HG03097 (cell line): ENCODE results near the gene CHAT.

ENCODE experiments used
- ATAC-seq: cut with Tn5 transposase; IDR thresholded peaks from one replicate; pipeline ENCODE4 v1.9.1; 2021; ENCODE audit not compliant: unreplicated experiment, low FRiP score

The CHAT gene

DNA sequence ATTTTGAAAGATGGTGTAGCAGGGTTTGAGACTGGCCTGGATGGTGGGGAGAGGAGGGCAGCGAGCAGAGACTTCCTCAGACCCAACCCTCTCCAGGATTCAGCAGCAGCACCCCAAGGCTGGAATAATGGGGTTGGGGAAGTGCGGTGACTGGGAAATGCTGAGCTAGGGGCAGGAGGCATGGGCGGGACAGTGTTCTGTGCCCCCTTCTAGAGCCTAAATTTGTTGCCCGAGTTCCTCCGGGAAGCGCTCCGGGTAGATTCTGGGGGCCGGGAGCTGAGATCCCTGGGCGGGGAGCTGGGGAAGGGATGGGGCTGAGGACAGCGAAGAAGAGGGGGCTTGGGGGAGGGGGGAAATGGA, at the start of gene CHAT:
CHAT (plus strand) TSS at position 156 of the 360 bp plus-strand sequence; CDS start at position 309, 153 bp downstream.
- no peak for ATAC-seq

DNA sequence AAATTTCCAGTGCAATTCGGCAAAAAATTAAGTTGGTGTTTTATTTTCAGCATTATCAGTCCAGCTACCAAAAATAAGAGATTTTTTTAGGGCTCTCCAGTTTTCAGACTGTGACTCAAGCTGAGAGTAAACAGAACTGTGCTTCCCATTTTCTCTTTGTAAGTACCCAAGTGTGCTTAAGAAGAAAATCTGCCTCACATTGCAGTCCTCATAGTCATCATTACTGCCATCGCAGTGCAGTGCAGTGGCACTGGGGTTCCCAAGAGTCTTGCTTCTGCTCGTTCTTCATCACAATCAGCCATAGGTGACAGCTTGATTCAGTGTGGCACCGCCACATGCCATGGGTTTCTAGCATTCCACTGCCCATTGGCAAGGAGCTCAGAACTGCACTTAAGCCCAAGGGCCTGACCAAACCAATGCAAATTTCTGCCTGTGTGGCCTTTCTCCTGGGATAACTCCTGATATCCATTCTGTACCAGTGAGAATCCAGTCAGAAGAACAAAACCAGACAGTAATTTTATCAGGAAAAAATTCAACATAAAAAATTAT, 49.3 kb upstream of the CHAT start:
- ATAC-seq: no peak

DNA sequence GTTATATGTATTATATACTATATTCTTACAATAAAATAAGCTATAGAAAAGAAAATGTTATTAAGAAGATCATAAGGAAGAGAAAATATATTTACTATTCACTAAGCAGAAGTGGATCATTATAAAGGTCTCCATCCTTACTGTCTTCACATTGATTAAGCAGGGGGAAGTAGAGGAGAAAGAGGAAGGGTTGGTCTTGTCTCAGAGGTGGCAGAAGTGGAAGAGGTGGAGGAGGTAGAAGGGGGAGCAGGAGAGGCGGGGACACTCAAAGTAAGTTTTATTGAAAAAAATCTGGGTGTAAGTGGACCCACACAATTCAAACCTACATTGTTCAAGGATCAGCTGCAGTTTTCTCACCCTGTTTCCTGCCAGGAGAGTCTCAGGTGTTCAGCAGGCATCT, 46.0 kb upstream of the CHAT start:
- ATAC-seq: no peak

DNA sequence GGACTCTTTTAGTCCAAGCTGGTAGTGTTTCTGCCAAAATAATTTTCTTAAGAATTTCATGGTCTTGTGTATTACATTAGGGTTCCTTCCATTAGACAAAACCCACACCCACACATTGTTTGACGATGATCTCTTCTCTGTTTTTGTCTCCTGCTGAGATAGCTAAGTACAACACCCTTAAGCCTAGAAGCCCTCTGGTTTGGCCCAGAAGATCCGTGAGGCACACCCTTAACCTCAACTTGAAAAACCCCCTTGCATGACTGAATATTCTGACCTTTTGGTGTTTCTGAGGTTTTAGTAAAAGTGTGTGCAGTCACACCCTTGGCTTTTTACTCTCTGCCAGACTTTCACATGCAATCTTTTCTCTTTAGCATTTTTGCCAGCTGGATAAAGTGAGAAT, 45.6 kb upstream of the CHAT start:
- no peak for ATAC-seq

DNA sequence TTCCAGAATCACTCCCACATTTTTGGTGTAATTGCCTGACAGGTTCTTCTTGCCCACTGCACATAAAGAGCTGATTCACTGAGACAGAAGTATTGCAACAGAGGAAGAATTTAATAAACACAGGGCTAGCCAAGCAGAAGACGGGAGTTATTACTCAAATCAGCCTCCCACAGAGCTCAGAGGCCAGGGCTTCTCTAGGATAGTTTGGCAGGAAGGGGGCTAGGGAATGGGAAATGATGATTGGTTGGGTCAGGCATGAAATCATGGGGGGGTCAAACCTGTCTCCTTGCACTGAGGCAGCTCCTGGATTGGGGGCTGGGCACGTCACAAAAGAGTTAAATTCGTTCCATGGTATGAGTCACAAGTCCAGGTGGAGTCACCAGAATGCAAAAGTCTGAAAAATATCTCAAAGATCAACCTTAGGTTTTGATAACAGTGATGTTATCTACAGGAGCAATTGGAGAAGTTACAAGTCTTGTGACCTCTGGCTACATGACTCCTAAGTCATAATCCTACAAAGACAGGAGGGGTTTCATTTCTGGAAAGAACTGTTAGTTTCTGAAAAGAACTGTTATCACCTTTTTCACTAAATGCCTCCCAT, 44.7 kb upstream of the CHAT start:
- no peak for ATAC-seq

DNA sequence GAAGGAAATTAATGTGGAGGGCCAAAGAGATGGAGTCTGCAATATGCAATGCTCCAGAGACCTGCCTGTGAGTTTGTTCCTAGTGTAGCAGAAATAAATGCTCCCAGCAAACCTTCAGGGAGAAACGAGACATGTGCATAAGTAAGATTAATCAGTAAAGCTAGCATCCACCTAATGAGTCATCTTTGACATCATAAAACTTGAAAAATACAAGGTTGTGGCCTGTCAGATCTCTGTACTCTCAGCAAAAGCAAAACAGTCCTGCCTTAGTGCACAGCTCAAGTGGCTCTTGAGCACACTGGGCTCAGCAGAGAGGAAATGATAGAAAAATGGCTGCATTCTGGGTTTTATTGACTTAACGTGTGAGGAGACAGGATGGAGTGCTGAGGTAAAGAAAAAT, 42.4 kb upstream of the CHAT start:
- ATAC-seq: no peak

DNA sequence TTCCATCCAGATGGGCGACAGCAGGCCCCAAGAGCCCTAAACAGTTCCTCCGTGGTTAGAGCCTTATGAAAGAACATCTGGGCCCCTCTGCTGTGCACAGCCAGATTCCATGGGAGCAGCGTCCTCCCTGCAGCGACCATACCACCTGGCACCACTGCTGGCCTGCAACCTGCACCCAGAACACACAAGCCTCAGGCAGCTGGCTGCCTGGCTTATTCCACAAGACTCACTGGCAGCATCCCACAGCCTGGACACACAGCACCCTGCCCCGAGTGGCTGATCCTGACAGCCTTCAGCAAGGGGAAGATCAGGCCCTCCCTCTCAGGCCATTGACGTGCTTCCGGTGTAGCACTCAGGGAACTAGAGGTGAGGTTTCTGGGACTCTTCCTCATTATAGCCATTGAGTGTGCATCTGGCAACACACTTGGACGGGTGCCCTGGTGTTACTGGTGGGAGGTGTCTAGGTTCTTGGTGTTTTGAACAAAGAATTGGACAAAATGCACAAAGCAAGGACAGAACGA, 41.2 kb upstream of the CHAT start:
- no peak for ATAC-seq

DNA sequence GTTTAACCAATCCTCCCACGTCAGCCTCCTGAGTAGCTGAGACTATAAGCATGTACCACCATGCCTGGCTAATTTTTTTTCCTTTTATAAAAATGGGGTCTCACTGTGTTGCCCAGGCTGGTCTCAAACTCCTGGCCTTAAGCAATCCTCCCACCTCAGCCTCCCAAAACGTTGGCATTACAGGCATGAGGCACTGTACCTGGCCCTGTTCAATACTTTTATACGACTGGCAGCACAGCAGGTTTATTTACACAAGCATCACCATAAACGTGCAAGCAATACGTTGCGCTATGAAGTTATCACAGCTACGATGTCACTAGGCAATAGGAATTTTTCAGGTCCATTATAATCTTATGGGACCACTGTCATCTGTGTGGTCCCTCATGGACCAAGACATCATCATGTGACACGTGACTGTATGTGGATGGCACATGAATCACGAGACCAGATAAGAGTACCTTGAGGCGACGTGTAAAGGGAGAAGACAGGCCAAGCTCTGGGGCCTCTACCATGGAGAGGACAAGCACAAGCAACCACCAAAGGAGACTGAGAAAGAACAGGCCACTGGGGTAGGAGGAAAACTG, 38.3 kb upstream of the CHAT start:
- ATAC-seq: no peak

DNA sequence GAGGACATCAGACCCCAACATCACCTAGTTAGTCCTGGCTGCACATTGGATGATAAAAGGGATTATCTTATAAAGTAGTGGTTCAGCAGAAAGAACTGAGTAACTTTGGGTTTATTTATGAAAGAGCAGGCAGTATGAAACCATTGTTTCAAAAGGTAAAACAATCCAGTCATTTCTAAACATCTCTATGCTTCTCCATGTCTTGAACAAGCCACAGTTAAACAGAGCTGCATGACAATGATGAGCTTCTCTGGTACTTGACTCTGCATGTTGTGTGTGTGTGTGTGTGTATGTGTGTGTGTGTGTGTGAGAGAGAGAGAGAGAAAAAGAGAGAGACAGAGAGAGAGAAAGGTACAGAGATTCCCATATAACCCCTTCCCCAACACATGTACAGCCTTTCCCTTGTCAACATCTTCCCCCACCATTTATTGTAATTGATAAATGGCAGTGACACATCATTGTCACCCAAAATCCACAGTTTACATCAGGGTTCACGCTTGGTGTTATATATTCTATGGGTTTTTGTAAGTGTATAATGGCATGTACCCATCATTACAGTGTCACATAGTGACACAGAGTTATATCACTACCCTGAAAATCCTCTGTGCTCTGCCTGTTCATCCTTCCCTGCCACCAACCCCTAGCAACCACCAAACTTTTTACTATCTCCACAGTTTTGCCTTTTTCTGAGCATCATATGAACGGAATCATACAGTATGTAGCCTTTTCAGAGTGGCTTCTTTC, 36.5 kb upstream of the CHAT start:
- no peak for ATAC-seq

DNA sequence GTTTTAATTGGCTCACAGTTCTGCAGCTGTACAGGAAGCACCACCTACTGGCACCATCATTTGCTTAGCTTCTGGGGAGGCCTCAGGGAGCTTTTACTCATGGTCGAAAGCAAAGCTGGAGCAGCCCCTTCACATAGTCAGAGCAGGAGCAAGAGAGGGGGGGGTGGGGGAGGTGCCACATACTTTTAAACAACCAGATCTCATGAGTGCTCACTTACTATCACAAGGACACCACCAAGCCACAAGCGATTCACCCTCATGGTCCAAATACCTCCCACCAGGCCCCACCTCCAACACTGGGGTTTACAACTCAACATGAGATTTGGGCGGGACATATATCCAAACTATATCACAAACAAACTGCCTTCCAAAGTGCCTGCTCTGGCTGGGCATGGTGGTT, 35.4 kb upstream of the CHAT start:
- no peak for ATAC-seq

DNA sequence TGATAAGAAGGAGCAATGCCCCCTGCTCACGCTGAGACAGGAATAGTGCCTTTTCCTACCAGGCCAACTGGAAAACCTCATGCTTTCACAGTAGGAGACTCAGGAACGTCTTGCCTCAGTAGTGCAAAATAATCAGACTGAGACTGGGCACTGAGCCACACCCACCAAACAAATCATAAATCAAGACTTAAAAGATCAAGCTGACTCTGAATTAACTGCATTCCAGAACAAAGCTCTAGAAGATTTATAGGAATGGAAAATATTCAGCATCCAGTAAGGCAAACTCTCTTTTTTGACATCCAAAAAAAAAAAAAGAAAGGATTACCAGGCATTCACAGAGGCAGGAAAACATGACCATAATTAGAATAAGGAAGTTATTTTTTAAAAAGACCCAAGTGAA, 34.2 kb upstream of the CHAT start:
- no peak for ATAC-seq

DNA sequence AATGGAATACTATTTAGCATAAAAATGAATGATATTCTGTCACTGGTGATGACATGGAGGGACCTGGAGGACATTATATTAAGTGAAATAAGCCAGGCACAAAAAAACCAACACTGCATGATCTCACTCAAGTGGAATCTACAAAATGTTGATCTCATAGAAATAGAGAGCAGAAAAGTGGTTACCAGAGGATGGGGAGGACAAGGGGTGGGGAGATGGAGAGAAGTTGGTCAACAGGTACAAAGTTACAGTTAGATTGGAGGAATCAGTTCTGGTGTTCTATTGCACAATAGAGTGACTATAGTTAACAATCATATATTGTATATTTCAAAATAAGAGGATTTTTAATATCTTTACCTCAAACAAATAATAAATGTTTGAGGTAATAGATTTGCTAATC, 28.4 kb upstream of the CHAT start:
- ATAC-seq: no peak

DNA sequence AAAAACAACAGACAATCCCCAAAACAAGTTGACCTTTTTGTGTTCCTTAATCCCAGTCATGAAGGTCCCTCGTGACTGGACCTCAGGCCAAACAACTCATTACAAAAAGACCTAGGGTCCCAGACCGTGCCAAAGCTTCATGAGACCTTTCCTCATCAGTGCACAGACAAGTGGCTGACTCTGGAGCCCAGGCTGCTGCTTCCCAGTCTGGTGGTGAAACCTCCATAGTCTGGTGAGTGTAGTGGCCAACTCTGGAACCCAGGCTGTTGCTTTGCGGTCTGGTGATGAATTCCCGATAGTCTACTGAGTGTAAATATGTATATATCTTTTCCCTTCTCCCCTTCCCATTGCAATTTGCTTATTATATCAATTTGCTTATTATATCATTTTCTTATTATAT, 25.9 kb upstream of the CHAT start:
- no peak for ATAC-seq

DNA sequence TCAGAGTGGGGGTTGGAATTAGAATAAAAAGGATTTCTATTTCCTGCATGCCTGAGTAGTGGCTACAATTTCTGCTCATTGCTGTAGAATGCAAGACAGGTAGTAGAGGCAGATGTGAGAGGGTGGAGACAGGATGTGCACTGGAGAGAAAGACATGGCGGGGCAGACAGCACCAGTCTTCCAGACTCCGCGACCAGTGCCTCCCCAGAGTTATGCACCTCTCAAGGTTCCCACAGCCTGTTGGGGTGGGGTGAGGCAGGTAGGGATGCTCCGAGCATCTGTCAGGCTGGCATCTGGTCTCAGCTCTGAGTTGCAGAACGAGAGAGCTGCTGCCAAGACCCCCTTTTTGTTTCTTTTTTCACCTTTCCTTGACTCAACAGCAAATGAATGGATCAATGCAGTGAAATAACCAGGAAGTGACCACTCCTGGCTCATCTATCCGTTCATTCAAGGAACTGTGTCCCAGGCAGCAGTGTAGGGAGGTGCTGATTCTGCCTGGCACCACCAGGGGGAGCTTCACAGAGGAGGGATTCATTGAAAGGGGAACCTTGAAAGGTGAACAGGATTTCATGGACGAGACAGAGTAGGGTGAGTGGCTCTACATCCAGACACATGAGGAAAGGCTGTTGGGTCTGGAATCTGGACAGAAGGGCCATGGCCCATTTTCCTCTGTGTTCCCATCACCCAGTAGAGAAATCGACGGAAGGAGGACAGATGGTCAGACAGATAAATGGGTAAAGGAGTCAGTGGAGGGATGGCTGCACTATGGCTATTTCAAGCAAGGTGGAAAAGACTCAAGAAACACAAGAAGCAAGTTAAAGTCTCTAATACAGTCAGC, 20.9 kb upstream of the CHAT start:
- no peak for ATAC-seq

DNA sequence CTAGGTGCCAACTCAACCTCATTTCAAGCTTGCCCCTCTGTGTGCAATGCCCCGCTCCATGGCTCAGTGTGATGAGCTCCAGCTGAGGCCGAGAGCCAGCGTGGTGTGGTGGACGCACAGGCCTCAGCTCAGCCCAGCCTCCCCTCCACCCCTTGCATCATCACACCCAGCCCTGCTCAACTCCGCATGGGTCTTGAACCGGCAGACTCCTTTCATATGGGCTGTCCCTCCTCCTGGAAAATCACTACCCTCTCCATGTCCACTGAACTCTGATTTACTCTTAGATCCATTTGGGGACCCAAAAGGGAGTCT, 20.3 kb upstream of the CHAT start:
- ATAC-seq: no peak

DNA sequence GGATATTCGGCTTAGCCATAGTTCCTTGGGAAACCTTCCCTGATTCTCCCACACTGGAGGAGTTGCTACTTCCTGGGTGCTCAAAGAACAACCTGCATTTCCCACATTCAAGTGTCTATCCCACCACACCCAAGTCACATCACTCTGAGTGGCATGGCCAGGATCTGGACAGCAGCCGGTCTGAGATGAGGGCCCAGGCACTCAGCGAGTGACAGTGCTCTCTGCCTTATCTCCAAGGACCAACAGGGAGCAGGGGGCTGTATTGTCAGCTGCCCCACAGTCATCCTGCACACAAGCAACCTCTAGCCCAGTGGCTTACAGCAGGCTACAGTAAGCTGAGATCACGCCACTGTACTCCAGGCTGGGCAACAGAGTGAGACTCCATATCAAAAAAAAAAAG, 19.8 kb upstream of the CHAT start:
- ATAC-seq: no peak

DNA sequence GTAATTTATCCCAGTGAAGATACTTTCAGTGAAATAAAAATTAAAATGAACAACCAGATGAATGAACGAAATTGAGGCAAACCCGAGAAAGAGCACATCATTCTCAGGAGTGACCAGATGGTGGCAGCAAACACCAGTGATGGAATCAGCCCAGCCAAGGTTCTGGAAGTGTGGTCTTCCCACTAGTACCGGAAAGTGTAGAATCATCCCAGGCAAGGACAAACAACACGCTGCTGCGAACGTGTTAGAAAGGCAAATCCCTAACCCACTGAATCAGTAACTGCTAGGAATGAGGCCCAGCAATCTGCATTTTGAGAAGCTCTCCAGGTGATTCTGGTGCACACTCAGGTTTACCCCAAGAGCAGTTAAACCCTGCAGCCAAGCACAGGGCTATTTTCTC, 19.2 kb upstream of the CHAT start:
- no peak for ATAC-seq

DNA sequence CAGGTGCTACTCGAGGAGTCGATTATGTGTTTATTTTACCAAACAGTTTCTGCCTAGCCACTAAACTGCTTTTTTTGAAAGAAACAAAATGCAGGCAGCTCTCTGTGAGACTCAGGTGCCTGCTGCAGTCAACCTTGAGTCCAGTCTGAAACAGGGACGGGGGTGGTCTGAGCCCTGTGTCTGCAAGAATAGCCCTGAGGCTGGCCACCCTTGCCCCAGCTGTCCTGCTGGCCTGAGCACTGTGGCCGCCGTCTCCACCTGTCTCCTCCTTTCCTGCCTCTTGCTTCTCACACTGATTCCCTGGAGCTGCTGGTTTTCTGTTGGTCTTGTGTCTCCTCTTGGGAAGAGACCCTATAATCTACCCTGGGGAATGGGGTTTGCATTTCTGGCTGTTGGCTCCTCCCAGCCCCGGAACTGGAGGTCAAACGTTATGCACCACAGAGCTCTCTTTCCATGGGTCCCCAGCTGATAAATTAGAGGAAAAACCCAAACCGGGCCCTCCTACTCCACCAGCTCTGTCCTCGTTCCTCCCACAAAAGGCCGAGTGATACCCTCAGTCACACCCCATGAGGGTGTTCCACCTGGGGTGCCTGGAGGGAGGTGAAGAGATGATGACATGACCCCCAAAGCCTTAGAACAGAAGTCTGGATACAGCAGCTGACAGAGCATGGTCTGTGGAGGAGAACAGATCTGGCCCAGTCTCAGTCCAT, 18.7 kb upstream of the CHAT start:
- ATAC-seq: no peak

DNA sequence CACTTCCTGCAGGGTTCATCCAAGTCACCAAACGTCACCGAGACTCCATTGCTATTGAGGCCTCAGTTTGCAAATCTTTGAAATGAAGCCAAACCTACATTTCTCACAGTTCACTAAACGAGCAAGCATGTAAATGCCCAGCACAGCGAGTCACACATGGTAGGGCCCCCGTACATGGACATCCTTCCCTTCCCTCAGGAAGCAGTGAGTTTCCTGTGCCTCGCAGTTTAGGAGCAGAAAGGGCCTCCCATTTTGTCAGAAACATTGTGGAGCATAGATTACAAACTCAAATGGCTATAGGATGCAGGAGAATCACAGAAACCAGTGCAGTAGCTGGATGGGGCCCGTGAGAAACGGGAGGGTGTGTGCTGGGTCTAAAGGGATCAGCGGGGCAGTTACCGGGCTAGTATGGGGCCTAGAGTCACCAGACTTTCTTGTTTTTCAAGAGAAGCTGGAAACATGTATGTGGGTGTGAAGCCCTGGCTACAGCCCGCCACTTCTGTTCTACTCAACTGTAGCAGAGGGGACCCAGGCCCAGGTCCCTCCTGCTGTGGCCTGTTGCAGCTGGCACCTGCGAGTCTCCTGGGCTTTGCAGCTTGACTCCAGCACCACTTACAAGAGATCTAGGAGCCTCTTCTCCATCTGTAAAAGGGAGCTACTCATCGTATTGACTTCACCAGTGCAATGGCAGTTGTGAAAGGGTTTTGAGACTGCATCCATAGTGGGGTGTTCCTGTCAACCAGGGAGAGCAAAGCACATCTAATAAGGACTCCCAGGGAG, 17.9 kb upstream of the CHAT start:
- no peak for ATAC-seq

DNA sequence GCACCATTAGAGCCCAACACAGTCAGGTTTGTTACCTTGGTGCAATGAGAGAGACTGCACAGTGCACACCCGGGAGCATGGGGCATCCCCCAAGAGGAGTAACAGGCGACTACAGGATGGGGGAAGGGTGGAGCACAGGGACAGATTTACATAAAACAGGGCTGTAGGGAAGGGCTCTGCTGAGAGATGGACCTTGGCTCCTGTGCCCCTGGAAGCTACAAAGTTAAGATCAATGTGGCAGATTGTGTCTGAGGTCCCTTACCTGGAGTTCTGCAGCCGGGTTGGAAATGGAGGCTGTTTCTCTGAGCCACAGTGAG, 17.4 kb upstream of the CHAT start:
- ATAC-seq: no peak
